GM18508 (cell line): Measurements from ENCODE around the gene SPIN1.

Experiments used
- ATAC-seq: cut with Tn5 transposase; IDR thresholded peaks from one replicate; pipeline ENCODE4 v1.9.1; 2021; ENCODE audit warnings: moderate number of reproducible peaks; ENCODE audit not compliant: insufficient read depth, unreplicated experiment

SPIN1 gene

DNA sequence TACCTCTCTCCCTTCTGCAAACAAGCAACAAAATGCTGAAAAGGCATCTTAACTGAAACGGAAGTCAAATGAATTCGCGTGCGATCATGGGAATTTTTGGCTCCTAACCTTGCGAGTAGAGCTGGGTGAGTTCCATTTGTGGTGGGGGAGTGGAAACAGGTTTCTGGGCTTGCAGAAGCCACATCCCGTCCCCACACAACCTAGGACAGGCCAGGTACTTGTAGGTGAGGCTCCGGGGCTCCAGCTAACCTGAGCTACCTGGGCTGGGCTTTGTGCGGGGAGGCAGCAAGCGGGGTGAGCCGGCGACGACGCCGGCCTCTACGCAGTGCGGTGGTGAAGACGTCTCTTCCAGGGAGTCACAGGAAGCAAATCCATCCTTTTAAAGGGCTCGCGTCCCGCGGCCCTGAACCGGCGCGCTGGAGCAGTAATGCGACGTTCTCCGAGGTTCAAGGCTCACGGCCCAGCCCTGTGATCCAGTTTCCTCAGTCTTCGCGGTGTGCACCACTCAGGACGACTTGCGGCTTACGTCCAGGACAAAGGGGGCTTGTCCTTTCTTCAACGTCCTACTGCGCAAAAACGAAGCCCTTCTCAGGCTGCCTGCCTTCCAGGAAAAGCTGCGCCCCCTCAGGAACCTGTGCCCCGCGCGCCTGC lies 567 bp upstream of the SPIN1 start:
- ATAC-seq, result peak; percentile 16

GRCh38 chr9:88388886-88389605 lies 802 bp downstream of the SPIN1 start:
- ATAC-seq, result no peak

DNA sequence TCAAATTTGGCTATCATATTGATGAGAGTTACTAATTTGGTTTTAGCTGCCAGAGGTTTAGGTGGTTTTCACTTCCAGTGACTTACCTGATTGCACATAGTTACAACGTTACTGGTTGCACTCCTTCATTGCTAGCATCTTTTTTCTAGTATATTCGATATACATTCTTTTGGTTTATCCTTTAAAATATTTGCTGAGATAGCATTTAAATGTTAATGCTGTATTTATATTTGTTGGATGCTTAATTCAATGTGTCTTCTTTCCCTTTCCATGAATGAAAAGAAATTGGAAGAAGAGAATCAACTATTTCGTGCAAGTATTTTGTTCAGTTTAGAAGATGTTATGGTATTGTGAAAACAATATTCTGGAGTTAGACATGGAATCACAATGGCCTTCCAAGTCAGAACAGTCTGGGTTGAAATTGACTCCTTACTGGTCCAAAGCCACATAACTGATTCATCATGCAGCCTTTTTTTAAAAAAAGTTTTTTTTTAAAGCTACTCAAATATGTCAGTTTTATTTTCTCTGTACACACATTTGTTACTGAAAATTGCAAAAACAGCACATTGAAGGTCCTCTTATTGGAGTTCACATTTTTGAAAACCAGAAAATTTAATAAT lies 2.2 kb downstream of the SPIN1 start:
- no peak for ATAC-seq

- ATAC-seq, result no peak
Measured at GRCh38 chr9:88391236-88391635, 3.0 kb downstream of the SPIN1 start.

- no peak for ATAC-seq
Measured at GRCh38 chr9:88391921-88392320, 3.7 kb downstream of the SPIN1 start.

DNA sequence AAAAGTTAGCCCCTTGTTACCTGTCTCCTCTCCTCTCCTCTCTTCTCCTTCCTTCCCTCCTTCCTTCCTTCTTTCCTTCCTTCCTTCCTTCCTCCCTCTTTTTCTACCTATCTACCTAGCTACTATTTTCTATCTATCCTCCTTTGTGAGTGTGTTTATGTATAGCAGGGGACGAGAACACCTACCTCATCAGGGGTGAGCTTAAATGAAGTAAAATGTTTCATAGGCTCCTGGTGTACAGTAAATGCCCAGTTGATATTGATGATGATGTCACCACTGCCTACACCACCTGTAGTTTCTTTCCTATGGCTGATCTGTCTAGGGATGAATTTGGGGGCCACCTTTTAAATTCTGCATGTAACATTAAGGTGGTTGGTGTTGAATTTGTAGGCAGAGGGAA lies 4.3 kb downstream of the SPIN1 start:
- ATAC-seq, result no peak

DNA sequence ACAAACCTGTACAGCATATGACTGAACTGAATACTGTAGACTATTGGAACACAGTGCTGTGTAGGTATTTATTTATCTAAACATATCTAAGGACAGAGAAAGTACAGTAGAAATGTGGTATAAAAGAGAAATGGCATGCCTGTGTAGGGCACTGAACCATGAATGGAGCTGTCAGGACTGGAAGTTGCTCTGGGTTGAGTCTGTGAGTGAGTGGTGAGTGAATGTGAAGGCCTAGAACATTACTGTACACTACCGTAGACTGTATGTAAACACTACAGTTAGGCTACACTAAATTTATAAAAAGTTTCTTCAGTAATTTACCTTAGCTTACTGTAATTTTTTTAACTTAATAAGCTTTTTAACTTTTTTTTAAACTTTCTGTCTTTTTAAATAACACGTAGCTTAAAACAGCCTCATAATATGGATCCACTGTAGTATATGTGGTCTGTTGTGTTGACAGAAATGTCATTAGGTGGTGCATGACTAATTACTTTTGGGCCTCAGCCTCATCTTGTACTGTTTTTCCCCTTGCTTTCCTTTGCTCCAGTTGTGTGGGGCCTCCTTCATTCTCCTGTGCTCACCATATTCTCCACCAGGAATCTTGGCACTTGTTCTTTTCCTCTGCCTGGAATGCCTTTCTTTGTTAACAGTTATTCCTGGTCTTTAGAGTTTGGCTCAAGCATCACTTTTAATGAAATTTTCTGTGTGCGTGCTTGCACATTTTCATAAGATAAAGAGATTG lies 8.8 kb downstream of the SPIN1 start:
- no peak for ATAC-seq

GRCh38 chr9:88398016-88398415 lies 9.8 kb downstream of the SPIN1 start:
- ATAC-seq, result no peak

GRCh38 chr9:88399966-88400365 lies 11.7 kb downstream of the SPIN1 start:
- ATAC-seq, result no peak

- ATAC-seq, result no peak
Measured at GRCh38 chr9:88403340-88403739, 15.1 kb downstream of the SPIN1 start.

DNA sequence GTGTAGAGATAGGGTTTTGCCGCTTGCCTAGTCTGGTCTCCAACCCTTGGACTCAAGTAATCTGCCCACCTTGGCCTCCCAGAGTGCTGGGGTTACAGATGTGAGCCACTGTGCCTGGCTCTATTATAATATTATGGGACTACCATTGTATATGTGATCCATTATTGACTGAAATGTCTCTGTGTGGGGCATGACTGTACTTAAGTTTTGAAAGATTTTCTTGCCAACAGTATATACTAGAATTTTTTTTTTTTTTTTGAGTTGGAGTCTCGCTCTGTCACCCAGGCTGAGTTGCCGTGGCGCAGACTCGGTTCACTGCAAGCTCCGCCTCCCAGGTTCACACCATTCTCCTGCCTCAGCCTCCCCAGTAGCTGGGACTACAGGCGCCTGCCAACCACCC lies 17.8 kb downstream of the SPIN1 start:
- ATAC-seq, result no peak

DNA sequence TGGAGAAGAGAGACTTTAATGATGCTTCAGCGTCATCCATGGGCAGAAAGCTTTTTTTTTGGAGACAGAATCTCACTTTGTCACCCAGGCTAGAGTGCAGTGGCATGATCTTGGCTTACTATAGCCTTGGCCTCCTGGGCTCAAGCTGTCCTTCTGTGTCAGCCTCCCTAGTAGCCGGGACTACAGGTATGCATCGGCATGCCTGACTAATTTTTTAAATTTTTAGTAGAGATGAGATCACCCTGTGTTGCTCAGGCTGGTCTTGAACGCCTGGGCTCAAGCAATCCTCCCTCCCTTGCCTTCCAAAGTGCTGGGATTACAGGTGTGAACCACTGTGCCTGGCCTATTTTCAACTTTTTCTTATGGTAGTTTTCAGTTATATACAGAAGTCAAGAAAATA lies 23.2 kb downstream of the SPIN1 start:
- no peak for ATAC-seq

GRCh38 chr9:88414298-88414697 lies 26.1 kb downstream of the SPIN1 start:
- ATAC-seq, result no peak

- no peak for ATAC-seq
Measured at GRCh38 chr9:88418025-88418424, 29.8 kb downstream of the SPIN1 start.

- no peak for ATAC-seq
Measured at GRCh38 chr9:88418715-88419540, 30.7 kb downstream of the SPIN1 start.

GRCh38 chr9:88420227-88420626 lies 32.0 kb downstream of the SPIN1 start:
- ATAC-seq, result no peak

DNA sequence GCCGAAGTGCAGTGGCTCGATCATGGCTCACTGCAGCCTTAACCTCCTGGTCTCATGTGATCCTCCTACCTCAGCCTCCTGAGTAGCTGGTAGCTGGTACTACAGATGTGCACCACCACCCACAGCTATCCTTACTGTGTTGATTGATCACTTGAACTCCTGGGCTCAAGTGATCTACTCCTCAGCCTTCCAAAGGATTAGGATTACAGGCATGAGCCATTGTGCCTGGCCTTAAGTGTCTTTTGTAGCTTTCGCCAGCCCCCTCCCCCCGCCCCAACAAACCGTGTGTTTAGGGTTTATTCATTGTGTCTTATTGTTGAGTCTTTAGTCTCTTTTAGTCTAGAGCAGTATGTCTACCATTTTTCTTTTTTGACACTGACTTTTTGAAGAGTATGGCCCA lies 33.1 kb downstream of the SPIN1 start:
- no peak for ATAC-seq

GRCh38 chr9:88425538-88425950 lies 37.3 kb downstream of the SPIN1 start:
- ATAC-seq, result no peak

- ATAC-seq, result no peak
Measured at GRCh38 chr9:88426651-88427050, 38.4 kb downstream of the SPIN1 start.
